GM12892 (cell line): Measurements from ENCODE around the gene DENND2A.
"Not testable (repeated sequence)": the region's sequence is repeated elsewhere in the genome, so short reads cannot be mapped to it uniquely, and the experiment has no call there.

Experiments used
- DNase-seq: peaks from one replicate; pipeline ENCODE4 v3.0.0; 2011; ENCODE audit not compliant: insufficient read length
- FAIRE-seq: peaks from 2 replicates; lab custom pipeline; 2011; peaks lifted over from hg19 to GRCh38; lab: Jason Lieb, UNC
- POLR2A ChIP-seq: IDR thresholded peaks from 2 replicates; pipeline ENCODE4 v1.6.1; 2011; ENCODE audit warnings: low read depth, low read length, control low read depth
- POLR2AphosphoS5 ChIP-seq: IDR thresholded peaks from 2 replicates; pipeline ENCODE4 v1.6.1; 2011; ENCODE audit warnings: low read depth, low read length, control low read depth
- TAF1 ChIP-seq: IDR thresholded peaks from 2 replicates; pipeline ENCODE4 v1.6.1; 2011; ENCODE audit warnings: low read depth, mild to moderate bottlenecking, control low read depth, low read length, borderline replicate concordance

DENND2A gene

GRCh38 chr7:140654109-140654387 lies 13.4 kb upstream of the DENND2A start:
- TF ChIP-seq TAF1 (no peak), POLR2AphosphoS5 (no peak), POLR2A (no peak)
- DNase-seq (no peak), FAIRE-seq (no peak)

DNA sequence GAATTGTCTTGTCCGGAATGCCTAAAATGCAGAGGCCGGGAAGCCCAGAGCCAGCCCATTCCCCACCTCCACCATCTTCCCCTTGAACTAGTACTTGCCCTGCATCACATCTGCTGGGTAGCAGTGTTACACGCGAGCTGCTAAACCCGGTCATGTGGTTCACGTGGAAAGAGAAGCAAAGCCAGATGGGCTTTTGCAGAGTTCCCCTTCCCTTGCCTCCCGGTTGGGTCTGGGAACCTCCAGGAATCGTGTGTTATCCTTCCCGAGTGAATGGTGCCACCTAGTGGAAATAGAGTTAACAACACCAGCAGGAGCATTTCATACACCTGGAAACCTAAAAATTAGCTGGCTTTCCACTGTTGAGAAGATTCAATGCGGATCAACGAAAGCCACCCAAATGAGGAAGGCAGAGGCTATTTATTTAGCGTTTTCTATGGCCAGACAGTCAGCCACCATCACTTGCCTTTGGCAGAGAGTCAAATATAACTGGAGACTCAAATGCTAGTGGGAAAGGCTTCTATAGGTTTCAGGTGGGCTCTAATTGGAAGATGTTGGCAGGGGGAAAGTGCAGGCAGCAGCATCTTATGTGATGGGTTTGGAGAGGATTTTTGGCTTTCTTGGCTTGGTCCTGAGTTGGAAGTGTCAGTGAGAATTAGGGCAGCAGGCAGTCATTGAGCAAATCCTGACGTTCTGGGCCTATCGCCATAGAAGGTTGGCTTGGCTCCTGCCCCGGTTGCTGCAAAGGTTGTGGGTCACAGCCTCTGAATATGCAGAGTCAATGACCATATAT lies 12.9 kb upstream of the DENND2A start:
- DNase-seq = no peak
- TF ChIP-seq TAF1 (no peak), POLR2AphosphoS5 (no peak), POLR2A (no peak)
- no peak for FAIRE-seq

DNA sequence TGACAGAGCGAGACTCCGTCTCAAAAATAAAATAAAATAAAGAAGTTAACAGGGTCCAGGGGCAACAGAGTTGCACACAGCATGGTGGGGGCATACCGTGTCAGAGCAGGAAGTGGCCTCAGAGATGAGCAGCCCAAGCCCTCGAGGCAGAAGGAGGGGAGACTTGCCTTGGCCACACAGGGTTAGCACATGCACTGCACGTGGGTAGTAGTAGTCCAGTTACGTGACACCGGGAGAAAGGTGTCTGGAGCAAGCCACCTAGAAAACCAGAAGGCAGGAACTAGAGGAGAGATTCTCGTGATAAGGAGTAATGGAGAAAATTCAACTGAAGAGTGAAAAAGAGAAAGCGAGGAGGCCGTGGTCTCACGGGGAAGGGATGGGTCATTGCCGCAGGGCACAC lies 9.8 kb upstream of the DENND2A start:
- no peak for DNase-seq
- no peak for FAIRE-seq
- TF ChIP-seq POLR2A (no peak), TAF1 (no peak), POLR2AphosphoS5 (no peak)

GRCh38 chr7:140649556-140650205 lies 9.1 kb upstream of the DENND2A start:
- no peak for DNase-seq
- TF ChIP-seq POLR2A = no peak
- TF ChIP-seq TAF1 = no peak
- no peak for TF ChIP-seq POLR2AphosphoS5
- no peak for FAIRE-seq

GRCh38 chr7:140646931-140647647 lies 6.5 kb upstream of the DENND2A start:
- DNase-seq = peak; percentile 47
- FAIRE-seq = no peak
- TF ChIP-seq POLR2AphosphoS5 (no peak), POLR2A (no peak), TAF1 (no peak)

GRCh38 chr7:140645166-140645900 lies 4.7 kb upstream of the DENND2A start:
- FAIRE-seq (no peak), DNase-seq (no peak)
- TF ChIP-seq POLR2A (no peak), POLR2AphosphoS5 (no peak), TAF1 (no peak)

DNA sequence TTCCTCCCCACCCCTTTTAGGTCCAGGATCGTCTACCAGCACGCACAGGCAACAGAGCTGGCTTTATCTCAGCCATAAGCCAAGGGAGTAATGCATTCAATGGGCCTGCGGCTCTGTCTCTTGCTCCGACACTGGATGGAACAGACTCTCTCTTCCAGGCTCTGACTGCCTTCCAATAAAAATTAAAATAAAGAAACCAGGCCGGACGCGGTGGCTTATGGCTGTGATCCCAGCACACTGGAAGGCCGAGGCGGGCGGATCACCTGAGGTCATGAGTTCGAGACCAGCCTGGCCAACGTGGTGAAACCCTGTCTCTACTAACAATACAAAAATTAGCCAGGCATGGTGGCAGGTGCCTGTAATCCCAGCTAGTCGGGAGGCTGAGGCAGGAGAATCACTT lies 4.1 kb upstream of the DENND2A start:
- FAIRE-seq, DNase-seq: not testable (repeated sequence)

GRCh38 chr7:140643416-140643815 lies 2.8 kb upstream of the DENND2A start:
- DNase-seq = no peak
- no peak for FAIRE-seq

GRCh38 chr7:140641524-140642195 lies 1.0 kb upstream of the DENND2A start:
- TF ChIP-seq POLR2A = no peak
- TF ChIP-seq POLR2AphosphoS5 = no peak
- no peak for TF ChIP-seq TAF1
- FAIRE-seq (no peak), DNase-seq (no peak)

More at GRCh38 chr7:140643416-140643815, 2.8 kb upstream of the DENND2A start:
- TF ChIP-seq POLR2AphosphoS5 (no peak), POLR2A (no peak), TAF1 (no peak)

DNA sequence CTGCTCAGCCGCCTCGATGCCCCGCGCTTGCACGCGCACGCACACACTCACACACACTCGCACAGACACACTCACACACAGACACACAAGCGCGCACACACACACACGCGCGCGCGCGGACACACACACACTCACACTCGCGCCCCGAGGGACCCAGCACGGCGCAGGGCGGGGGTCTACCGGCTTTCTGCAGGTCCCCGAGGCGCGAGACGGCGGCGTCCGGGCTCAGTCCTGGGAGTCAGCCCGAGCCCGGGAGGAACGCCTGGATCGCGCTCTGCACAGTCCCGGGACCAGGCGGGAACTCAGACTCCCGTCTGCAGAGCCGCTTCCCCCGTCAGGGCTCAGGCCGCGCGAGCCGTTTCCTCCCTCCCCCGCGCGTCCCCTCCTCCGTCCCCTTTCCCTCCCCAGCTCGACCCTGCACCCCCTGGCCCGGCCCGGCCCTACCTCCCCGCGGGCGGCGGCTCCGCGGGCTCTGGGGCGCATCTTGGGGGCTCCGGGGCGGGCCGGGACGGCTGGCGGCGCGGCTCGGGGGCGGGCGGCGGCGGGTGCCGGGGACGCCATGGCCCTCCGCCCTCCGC lies 464 bp downstream of the DENND2A start:
- TF ChIP-seq POLR2AphosphoS5 (no peak), TAF1 (no peak), POLR2A (no peak)
- FAIRE-seq = no peak
- peak; percentile 34 for DNase-seq

DNA sequence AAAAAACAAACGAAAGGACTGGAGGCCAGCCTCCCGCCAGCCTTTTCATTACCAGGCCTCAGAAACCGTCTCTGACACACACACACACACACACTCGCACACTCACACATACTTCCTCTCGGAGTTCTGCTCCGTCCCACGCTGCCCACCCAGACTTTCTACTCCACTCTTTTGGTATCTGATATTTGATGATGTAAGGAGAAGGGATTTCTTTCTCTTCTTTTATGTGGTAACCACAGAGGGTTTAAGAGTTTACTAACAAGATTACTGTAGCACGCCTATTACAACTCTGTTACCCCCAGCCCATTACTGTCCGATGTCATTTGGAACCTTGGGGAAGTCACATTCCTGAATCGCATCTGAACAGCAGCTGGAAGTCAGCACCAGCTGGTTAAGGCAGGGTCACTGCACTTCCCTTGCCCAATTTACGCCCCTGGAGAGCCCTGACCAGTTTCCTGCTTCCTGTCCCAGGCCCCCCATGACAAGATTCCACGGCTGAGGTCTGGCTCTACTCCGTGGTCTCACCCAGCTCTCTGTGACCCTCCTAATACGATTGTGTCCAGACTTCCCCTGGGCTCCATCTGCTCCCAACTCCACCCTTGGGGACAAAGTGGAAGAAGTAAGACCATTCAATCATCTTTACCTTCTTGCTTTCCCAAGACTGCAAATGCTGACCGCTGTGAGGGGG lies 1.1 kb downstream of the DENND2A start:
- FAIRE-seq (no peak), DNase-seq (no peak)
- TF ChIP-seq POLR2AphosphoS5 (no peak), TAF1 (no peak), POLR2A (no peak)
